Measurements from ENCODE around the gene LAMA3.

GRCh38 chr18:23938901-23939341 lies 249.7 kb downstream of the LAMA3 start:
- TF ChIP-seq CTCF (IDR thresholded peaks at IDR 0.05): no peak
- no peak for TF ChIP-seq POLR2A (IDR thresholded peaks at IDR 0.05)

All from Peyer's patch (tissue), 4 donors.